ENCODE data around the gene GLS.
A peak's percentile ranks its signal among the peaks of the same experiment; 100 is the strongest.
"Not testable (repeated sequence)": the region's sequence is repeated elsewhere in the genome, so short reads cannot be mapped to it uniquely, and the experiment has no call there.

Gene GLS

GRCh38 chr2:190856985-190857384 is 23.6 kb upstream of the GLS start:
- no peak for DNase-seq

- DNase-seq, result no peak
These were observed 21.8 kb upstream of the GLS start for GRCh38 chr2:190858817-190859216.

GRCh38 chr2:190859347-190860297 is 21.0 kb upstream of the GLS start:
- no peak for DNase-seq

- DNase-seq, result no peak
These were observed 19.5 kb upstream of the GLS start for GRCh38 chr2:190860985-190861680.

- not testable (repeated sequence) for DNase-seq
These were observed 18.5 kb upstream of the GLS start for GRCh38 chr2:190862128-190862527.

GRCh38 chr2:190862571-190862991 is 18.0 kb upstream of the GLS start:
- DNase-seq, result no peak

- DNase-seq, result no peak
These were observed 16.7 kb upstream of the GLS start for GRCh38 chr2:190863946-190864345.

GRCh38 chr2:190864375-190864774 is 16.2 kb upstream of the GLS start:
- DNase-seq, result no peak

GRCh38 chr2:190867212-190867611 is 13.4 kb upstream of the GLS start:
- no peak for DNase-seq

- no peak for DNase-seq
These were observed 12.8 kb upstream of the GLS start for GRCh38 chr2:190867832-190868231.

- no peak for DNase-seq
These were observed 10.9 kb upstream of the GLS start for GRCh38 chr2:190869721-190870120.

- not testable (repeated sequence) for DNase-seq
These were observed 7.2 kb upstream of the GLS start for GRCh38 chr2:190873451-190873850.

- no peak for DNase-seq
These were observed 4.7 kb upstream of the GLS start for GRCh38 chr2:190875891-190876290.

GRCh38 chr2:190876631-190877030 is 4.0 kb upstream of the GLS start:
- DNase-seq, result no peak

GRCh38 chr2:190877436-190877835 is 3.2 kb upstream of the GLS start:
- no peak for DNase-seq

GRCh38 chr2:190879474-190880377 is 895 bp upstream of the GLS start:
- no peak for DNase-seq

- DNase-seq, result no peak
These were observed 520 bp downstream of the GLS start for GRCh38 chr2:190881084-190881597.

- DNase-seq, result peak; percentile 81
These were observed 1.2 kb downstream of the GLS start for GRCh38 chr2:190881598-190882410.

GRCh38 chr2:190882411-190882766 is 1.8 kb downstream of the GLS start:
- no peak for DNase-seq

GRCh38 chr2:190882856-190883582 is 2.4 kb downstream of the GLS start:
- DNase-seq, result no peak

- not testable (repeated sequence) for DNase-seq
These were observed 5.2 kb downstream of the GLS start for GRCh38 chr2:190885844-190886243.
